ENCODE data around the gene NDUFAF3. TPM values are rescaled to one million over a fixed set of nuclear protein-coding genes. Genes with fewer than 3 reads are reported as not detected.

NDUFAF3 gene
- polyA plus RNA-seq, 1 of the 3 experiments (the other 2 are of a cell fraction), result 104 TPM

DNA sequence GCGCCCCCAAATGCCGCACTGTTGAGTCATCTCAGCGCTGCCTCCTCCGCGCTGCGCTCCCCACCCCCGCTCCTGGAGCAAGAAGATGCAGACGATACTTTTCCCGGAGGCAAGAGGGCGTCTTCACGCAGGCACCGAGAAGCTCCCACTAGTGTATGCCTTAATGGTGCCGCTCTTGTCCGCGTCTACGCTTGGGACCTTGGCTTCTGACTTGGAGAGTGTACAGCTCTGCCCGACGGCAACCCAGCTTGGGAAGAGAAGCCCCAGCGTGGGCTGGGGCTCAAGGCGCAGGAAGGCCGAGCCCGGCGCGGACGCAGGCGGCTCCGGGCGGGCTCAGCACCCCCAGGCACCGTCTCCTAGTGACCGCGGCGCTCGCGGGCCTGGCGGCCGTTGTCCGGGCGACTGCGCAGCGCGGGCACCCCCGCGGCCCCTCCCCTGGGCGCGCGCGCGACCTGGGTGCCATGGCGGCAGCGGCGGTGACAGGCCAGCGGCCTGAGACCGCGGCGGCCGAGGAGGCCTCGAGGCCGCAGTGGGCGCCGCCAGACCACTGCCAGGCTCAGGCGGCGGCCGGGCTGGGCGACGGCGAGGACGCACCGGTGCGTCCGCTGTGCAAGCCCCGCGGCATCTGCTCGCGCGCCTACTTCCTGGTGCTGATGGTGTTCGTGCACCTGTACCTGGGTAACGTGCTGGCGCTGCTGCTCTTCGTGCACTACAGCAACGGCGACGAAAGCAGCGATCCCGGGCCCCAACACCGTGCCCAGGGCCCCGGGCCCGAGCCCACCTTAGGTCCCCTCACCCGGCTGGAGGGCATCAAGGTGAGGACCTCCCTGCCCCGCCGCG is 31.9 kb upstream of the NDUFAF3 start, which contains the start of gene P4HTM:
P4HTM (plus strand) TSS at position 446 of the 840 bp plus-strand sequence; CDS start at position 462, 16 bp downstream.
- WGBS (ENCODE audit: low lambda C conversion rate), result 61% methylated on average over 28 of the region's 91 CpGs
- H3F3A ChIP-seq (replicated peaks; ENCODE audit: insufficient read depth), result peaks cover 11% of the 10 kb centered on the region
- H3K4me3 ChIP-seq (ENCODE audit: low read depth in 2 of 2, low read length in 1 of 2), result peak within 1 kb of the TSS; percentile 35 to 63; a peak in 3 of 4 replicates
- TF ChIP-seq POLR2AphosphoS5 (IDR thresholded peaks at IDR 0.05; ENCODE audit: low read depth, low read length) (peak; percentile 42; the same call in 1 of the 2 replicates), TAF1 (IDR thresholded peaks at IDR 0.05; ENCODE audit: borderline replicate concordance, low read depth, low read length) (peak; percentile 48; the same call in 1 of the 2 replicates), FOSL2 (IDR thresholded peaks at IDR 0.05; ENCODE audit: borderline replicate concordance, low read depth) (peak; percentile 77; the same call in 1 of the 2 replicates), JUND (IDR thresholded peaks at IDR 0.05) (peak; percentile 73; the same call in 1 of the 2 replicates), YY1 (IDR thresholded peaks at IDR 0.05; ENCODE audit: low read depth) (no peak), TCF12 (IDR thresholded peaks at IDR 0.05) (no peak), TEAD4 (IDR thresholded peaks at IDR 0.05; ENCODE audit: borderline replicate concordance, insufficient read depth) (peak; percentile 49; the same call in 1 of the 2 replicates), RCOR1 (IDR thresholded peaks at IDR 0.05; ENCODE audit: low read length) (no peak), EP300 (IDR thresholded peaks at IDR 0.05; ENCODE audit: borderline replicate concordance in 1 of 2, low read depth in 1 of 2, low read length in 1 of 2) (peak in 1 of 2 experiments; percentile 26; a peak in 1 of 4 replicates)
- TF ChIP-seq, protein P1, sequence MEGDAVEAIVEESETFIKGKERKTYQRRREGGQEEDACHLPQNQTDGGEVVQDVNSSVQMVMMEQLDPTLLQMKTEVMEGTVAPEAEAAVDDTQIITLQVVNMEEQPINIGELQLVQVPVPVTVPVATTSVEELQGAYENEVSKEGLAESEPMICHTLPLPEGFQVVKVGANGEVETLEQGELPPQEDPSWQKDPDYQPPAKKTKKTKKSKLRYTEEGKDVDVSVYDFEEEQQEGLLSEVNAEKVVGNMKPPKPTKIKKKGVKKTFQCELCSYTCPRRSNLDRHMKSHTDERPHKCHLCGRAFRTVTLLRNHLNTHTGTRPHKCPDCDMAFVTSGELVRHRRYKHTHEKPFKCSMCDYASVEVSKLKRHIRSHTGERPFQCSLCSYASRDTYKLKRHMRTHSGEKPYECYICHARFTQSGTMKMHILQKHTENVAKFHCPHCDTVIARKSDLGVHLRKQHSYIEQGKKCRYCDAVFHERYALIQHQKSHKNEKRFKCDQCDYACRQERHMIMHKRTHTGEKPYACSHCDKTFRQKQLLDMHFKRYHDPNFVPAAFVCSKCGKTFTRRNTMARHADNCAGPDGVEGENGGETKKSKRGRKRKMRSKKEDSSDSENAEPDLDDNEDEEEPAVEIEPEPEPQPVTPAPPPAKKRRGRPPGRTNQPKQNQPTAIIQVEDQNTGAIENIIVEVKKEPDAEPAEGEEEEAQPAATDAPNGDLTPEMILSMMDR (IDR thresholded peaks at IDR 0.05), result peak; percentile 34
- peak within 1 kb of the TSS; percentile 12 to 88; a peak in 3 of 4 replicates for H3K27ac ChIP-seq (ENCODE audit: low read depth in 2 of 2, low read length in 1 of 2)
- POLR2A ChIA-PET, result interaction anchor here (1.3 kb wide), 1 partner anchor 39 kb away, joined by 4 read pairs; the partner anchor contains the start of gene IMPDH2
- H3K27me3 ChIP-seq (ENCODE audit: insufficient read depth), result no peaks in the 10 kb centered on the region
- peak within 1 kb of the TSS; percentile 71 for H3K4me2 ChIP-seq
- no peaks in the 10 kb centered on the region for H4K20me1 ChIP-seq (ENCODE audit: insufficient read depth)
- H3K79me2 ChIP-seq (ENCODE audit: insufficient read depth), result peaks cover 18% of the 10 kb centered on the region
- H3K9me2 ChIP-seq, result no peaks in the 10 kb centered on the region
- H3K9me3 ChIP-seq, result no peaks in the 10 kb centered on the region
- DNase-seq, result no peak
- H3K36me3 ChIP-seq (replicated peaks in 1 of 2; ENCODE audit: control insufficient read depth in 1 of 2, insufficient read depth in 2 of 2, low read length in 1 of 2), result peaks cover 0 to 5% of the 10 kb centered on the region in 2 experiments
- CTCF ChIA-PET, result interaction anchor here (0.6 to 7.3 kb wide), 3 partner anchors 18 to 45 kb away, joined by 3 to 114 read pairs (median 9); partner anchors contain the start of genes DALRD3, NDUFAF3 and WDR6
- peak within 1 kb of the TSS; percentile 70; the same call in 1 of the 2 replicates for H2AFZ ChIP-seq (ENCODE audit: low read depth)
- H3K4me1 ChIP-seq (ENCODE audit: control insufficient read depth in 1 of 2, insufficient read depth in 2 of 2, low read depth in 1 of 2, low read length in 1 of 2), result peaks cover 0 to 2% of the 10 kb centered on the region in 2 experiments; a peak in 1 of 4 replicates
- H3K9ac ChIP-seq, result peak within 1 kb of the TSS; percentile 73

DNA sequence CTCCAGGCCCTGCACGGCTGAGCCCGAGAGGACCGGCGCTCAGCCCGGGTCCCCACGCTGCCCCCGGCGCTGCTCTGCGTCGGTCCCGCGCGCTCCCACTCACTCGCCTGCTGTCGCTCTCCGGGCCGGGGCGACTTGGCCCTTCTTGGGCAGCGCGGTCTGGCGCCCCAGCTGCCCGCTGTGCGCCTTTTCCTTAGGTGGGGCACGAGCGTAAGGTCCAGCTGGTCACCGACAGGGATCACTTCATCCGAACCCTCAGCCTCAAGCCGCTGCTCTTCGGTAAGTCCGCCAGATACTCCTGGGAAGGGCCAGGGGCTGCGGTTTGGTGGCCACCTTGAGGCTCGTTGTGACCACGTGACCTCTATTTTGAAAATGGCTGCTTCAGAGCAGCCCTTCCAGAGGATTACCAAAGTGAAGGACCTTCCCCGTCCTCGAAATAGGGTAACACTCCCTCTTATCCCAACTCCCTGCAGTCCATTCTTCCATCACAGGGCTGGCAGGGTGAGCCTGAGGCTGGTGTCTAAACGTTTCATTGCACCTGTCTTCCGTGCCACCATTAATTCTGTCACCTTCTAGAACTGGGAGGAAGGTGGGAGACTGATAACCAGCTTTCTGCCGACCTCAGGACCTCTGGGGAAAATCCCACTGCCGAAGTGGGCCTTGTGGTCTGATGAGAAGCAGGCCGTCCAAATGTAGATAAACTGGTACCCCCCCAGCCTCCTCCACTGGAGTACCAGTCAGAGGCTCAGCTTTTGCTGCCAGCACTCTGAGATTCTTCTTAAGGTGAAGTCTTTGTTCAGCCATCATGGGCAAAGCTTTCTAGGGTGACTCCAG is 31.1 kb upstream of the NDUFAF3 start:
- Histone ChIP-seq H3K4me3 (ENCODE audit: low read depth in 2 of 2, low read length in 1 of 2) (peak overlapping the region; percentile 35 to 63; a peak in 3 of 4 replicates), H3K4me1 (ENCODE audit: control insufficient read depth in 1 of 2, insufficient read depth in 2 of 2, low read depth in 1 of 2, low read length in 1 of 2) (peaks cover 0 to 2% of the 10 kb centered on the region in 2 experiments; a peak in 1 of 4 replicates), H3K27me3 (ENCODE audit: insufficient read depth) (no peaks in the 10 kb centered on the region), H3K4me2 (peak overlapping the region; percentile 71), H3F3A (replicated peaks; ENCODE audit: insufficient read depth) (peaks cover 11% of the 10 kb centered on the region), H3K36me3 (replicated peaks in 1 of 2; ENCODE audit: control insufficient read depth in 1 of 2, insufficient read depth in 2 of 2, low read length in 1 of 2) (peaks cover 0 to under 1% of the 10 kb centered on the region in 2 experiments), H3K79me2 (ENCODE audit: insufficient read depth) (peaks cover 19% of the 10 kb centered on the region), H3K9me3 (no peaks in the 10 kb centered on the region), H4K20me1 (ENCODE audit: insufficient read depth) (no peaks in the 10 kb centered on the region), H3K9ac (no peak overlapping the region), H3K27ac (ENCODE audit: low read depth in 2 of 2, low read length in 1 of 2) (no peak overlapping the region), H2AFZ (ENCODE audit: low read depth) (no peak overlapping the region), H3K9me2 (no peaks in the 10 kb centered on the region)
- 78% methylated on average over 38 of the region's 40 CpGs for WGBS (ENCODE audit: low lambda C conversion rate)
- ChIA-PET POLR2A (interaction anchor here (0.7 to 0.8 kb wide), 2 partner anchors 23 to 30 kb away, joined by 3 read pairs; no protein-coding TSS in a partner anchor), CTCF (interaction anchor here (0.8 to 7.3 kb wide), 4 partner anchors 27 to 960 kb away, joined by 3 to 114 read pairs (median 3); partner anchors contain the start of genes DALRD3 and NDUFAF3)
- DNase-seq, result no peak
- TF ChIP-seq YY1 (IDR thresholded peaks at IDR 0.05; ENCODE audit: low read depth), result no peak
- TF ChIP-seq, protein P2, sequence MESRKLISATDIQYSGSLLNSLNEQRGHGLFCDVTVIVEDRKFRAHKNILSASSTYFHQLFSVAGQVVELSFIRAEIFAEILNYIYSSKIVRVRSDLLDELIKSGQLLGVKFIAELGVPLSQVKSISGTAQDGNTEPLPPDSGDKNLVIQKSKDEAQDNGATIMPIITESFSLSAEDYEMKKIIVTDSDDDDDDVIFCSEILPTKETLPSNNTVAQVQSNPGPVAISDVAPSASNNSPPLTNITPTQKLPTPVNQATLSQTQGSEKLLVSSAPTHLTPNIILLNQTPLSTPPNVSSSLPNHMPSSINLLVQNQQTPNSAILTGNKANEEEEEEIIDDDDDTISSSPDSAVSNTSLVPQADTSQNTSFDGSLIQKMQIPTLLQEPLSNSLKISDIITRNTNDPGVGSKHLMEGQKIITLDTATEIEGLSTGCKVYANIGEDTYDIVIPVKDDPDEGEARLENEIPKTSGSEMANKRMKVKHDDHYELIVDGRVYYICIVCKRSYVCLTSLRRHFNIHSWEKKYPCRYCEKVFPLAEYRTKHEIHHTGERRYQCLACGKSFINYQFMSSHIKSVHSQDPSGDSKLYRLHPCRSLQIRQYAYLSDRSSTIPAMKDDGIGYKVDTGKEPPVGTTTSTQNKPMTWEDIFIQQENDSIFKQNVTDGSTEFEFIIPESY (IDR thresholded peaks at IDR 0.05; ENCODE audit: borderline replicate concordance, low read depth), result no peak
- TF ChIP-seq, protein P3, sequence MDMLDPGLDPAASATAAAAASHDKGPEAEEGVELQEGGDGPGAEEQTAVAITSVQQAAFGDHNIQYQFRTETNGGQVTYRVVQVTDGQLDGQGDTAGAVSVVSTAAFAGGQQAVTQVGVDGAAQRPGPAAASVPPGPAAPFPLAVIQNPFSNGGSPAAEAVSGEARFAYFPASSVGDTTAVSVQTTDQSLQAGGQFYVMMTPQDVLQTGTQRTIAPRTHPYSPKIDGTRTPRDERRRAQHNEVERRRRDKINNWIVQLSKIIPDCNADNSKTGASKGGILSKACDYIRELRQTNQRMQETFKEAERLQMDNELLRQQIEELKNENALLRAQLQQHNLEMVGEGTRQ (IDR thresholded peaks at IDR 0.05; ENCODE audit: borderline replicate concordance, low read depth, low read length), result no peak
- TF ChIP-seq, protein P1 (IDR thresholded peaks at IDR 0.05), result no peak
- TF ChIP-seq TCF12 (IDR thresholded peaks at IDR 0.05), result no peak

All from SK-N-SH (cell line).